Common myeloid progenitor, CD34-positive (primary cell): Measurements from ENCODE around the gene CNTRL.
A peak's percentile ranks its signal among the peaks of the same experiment; 100 is the strongest.

ENCODE experiments used
- CTCF ChIA-PET: fragments of 350-600 bp; sonication (Branson Sonifier 250); formaldehyde crosslinking; loops from one replicate; lab custom pipeline; 2021; ENCODE audit warnings: antibody characterized with exemption; lab: Charles Lee
- POLR2A ChIA-PET: fragments of 350-600 bp; sonication (Branson Sonifier 250); formaldehyde crosslinking; loops from one replicate; lab custom pipeline; 2021; ENCODE audit warnings: antibody characterized with exemption; lab: Charles Lee
- DNase-seq, 3 donors: peaks; one replicate each; pipeline versions ENCODE4 v3.0.0 to v3.0.0-alpha.2; 2013
- H3K27ac ChIP-seq, 2 experiments: 1 replicate in 1 of 2; 2 replicates in 1 of 2; pipeline ENCODE4 v1.7.0; 2013; ENCODE audit warnings: inconsistent platforms in 2 of 2, low read length in 2 of 2, mild to moderate bottlenecking in 2 of 2, low read depth in 1 of 2, moderate library complexity in 1 of 2; ENCODE audit not compliant: severe bottlenecking in 2 of 2, insufficient read depth in 1 of 2, poor library complexity in 1 of 2
- H3K27me3 ChIP-seq, 5 experiments: replicated peaks in 2 of 5; 1 replicate in 3 of 5; 2 replicates in 2 of 5; pipeline versions ENCODE4 v1.6.1 to v1.7.0; 2013; ENCODE audit warnings: low read length in 4 of 5, mild to moderate bottlenecking in 2 of 5, moderate library complexity in 2 of 5, inconsistent platforms in 1 of 5; ENCODE audit not compliant: insufficient read depth in 5 of 5, control insufficient read depth in 4 of 5
- H3K36me3 ChIP-seq, 4 experiments: 1 replicate in 2 of 4; 2 replicates in 2 of 4; pipeline versions ENCODE4 v1.6.1 to v1.7.0; 2013; ENCODE audit warnings: low read length in 3 of 4, control low read depth in 1 of 4, mild to moderate bottlenecking in 1 of 4; ENCODE audit not compliant: control insufficient read depth in 4 of 4, insufficient read depth in 4 of 4
- H3K4me1 ChIP-seq, 4 experiments: 1 replicate in 3 of 4; 2 replicates in 1 of 4; pipeline versions ENCODE4 v1.6.1 to v1.7.1; 2013; ENCODE audit warnings: low read length in 3 of 4, mild to moderate bottlenecking in 3 of 4, control low read depth in 1 of 4, inconsistent platforms in 1 of 4, moderate library complexity in 1 of 4; ENCODE audit not compliant: control insufficient read depth in 4 of 4, insufficient read depth in 4 of 4; ENCODE audit errors: control extremely low read depth in 1 of 4
- H3K4me3 ChIP-seq, 7 experiments: 1 replicate in 4 of 7; 2 replicates in 3 of 7; pipeline versions ENCODE4 v1.5.1 to v1.7.0; 2013; ENCODE audit warnings: mild to moderate bottlenecking in 7 of 7, low read length in 6 of 7, moderate library complexity in 6 of 7, inconsistent platforms in 2 of 7, low read depth in 2 of 7, control low read depth in 1 of 7; ENCODE audit not compliant: insufficient read depth in 4 of 7, control insufficient read depth in 1 of 7; ENCODE audit errors: extremely low read depth in 1 of 7
- H3K9me3 ChIP-seq, 5 experiments: 1 replicate in 4 of 5; 2 replicates in 1 of 5; pipeline versions ENCODE4 v1.6.1 to v1.7.1; 2013; ENCODE audit warnings: low read length in 4 of 5, mild to moderate bottlenecking in 2 of 5, inconsistent platforms in 1 of 5, low read depth in 1 of 5, moderate library complexity in 1 of 5; ENCODE audit not compliant: control insufficient read depth in 4 of 5, insufficient read depth in 2 of 5; ENCODE audit errors: control extremely low read depth in 1 of 5
- WGBS: methylation state at CpG from one replicate; pipeline ENCODE4 v1.1.5; 2013; ENCODE audit not compliant: insufficient coverage; 5-methylcytosine and 5-hydroxymethylcytosine counted together

CNTRL gene

GRCh38 chr9:121200356-121200755, 125.6 kb downstream of the CNTRL start:
- Histone ChIP-seq H3K4me3 (peak overlapping the region; percentile 80 to 98 (median 89)), H3K27ac (peak overlapping the region; percentile 82 to 91), H3K4me1 (peaks cover 26 to 58% (median 47%) of the 10 kb centered on the region in 4 experiments), H3K36me3 (no peaks in the 10 kb centered on the region), H3K27me3 (no peaks in the 10 kb centered on the region), H3K9me3 (no peaks in the 10 kb centered on the region)
- ChIA-PET POLR2A (no interaction called here), CTCF (interaction anchor here (0.6 to 2.7 kb wide), 7 partner anchors 11 to 548 kb away, joined by 3 to 22 read pairs (median 4); no protein-coding TSS in a partner anchor)
- DNase-seq = no peak
- 0% methylated on average over 1 of the region's 4 CpGs for WGBS

GRCh38 chr9:121201045-121201737, 126.4 kb downstream of the CNTRL start:
- Histone ChIP-seq H3K27ac (peak overlapping the region; percentile 82 to 91), H3K4me1 (peaks cover 26 to 49% (median 44%) of the 10 kb centered on the region in 4 experiments), H3K4me3 (peak overlapping the region; percentile 80 to 98 (median 89)), H3K27me3 (no peaks in the 10 kb centered on the region), H3K9me3 (no peaks in the 10 kb centered on the region), H3K36me3 (no peaks in the 10 kb centered on the region)
- WGBS = 0% methylated on average over 60 of the region's 81 CpGs
- ChIA-PET POLR2A (interaction anchor here (0.6 to 0.9 kb wide), 3 partner anchors 44 to 269 kb away, joined by 3 read pairs; no protein-coding TSS in a partner anchor), CTCF (interaction anchor here (0.9 to 2.7 kb wide), 8 partner anchors 10 to 81 kb away, joined by 3 to 15 read pairs (median 4); no protein-coding TSS in a partner anchor)
- peak in 2 of 3 donors; percentile 35 to 52 for DNase-seq

- no peaks in the 10 kb centered on the region for H3K36me3 ChIP-seq
- peak; percentile 98 to 99 (median 99) for DNase-seq
- no peaks in the 10 kb centered on the region for H3K9me3 ChIP-seq
- H3K4me3 ChIP-seq = peak within 1 kb of the TSS; percentile 80 to 98 (median 89)
- ChIA-PET POLR2A (interaction anchor here (0.6 kb wide), 2 partner anchors 166 to 270 kb away, joined by 3 read pairs; no protein-coding TSS in a partner anchor), CTCF (interaction anchor here (0.9 to 1.9 kb wide), 7 partner anchors 10 to 81 kb away, joined by 3 to 6 read pairs (median 4); no protein-coding TSS in a partner anchor)
- 4% methylated on average over 37 of the region's 55 CpGs for WGBS
- no peaks in the 10 kb centered on the region for H3K27me3 ChIP-seq
- H3K27ac ChIP-seq = peak within 1 kb of the TSS; percentile 82 to 91
- peaks cover 23 to 42% (median 39%) of the 10 kb centered on the region in 4 experiments for H3K4me1 ChIP-seq
Measured at GRCh38 chr9:121201738-121202533, 127.2 kb downstream of the CNTRL start, which contains the start of gene RAB14. RAB14 (minus strand) TSS chr9:121201869; CDS start chr9:121193412, 8,457 bp downstream.

- WGBS = 88% methylated on average over 1 of the region's 2 CpGs
- Histone ChIP-seq H3K36me3 (no peaks in the 10 kb centered on the region), H3K27me3 (no peaks in the 10 kb centered on the region), H3K9me3 (no peaks in the 10 kb centered on the region), H3K4me3 (no peak overlapping the region), H3K27ac (no peak overlapping the region), H3K4me1 (peaks cover 14 to 35% (median 23%) of the 10 kb centered on the region in 4 experiments)
- no peak for DNase-seq
- POLR2A ChIA-PET = no interaction called here
- CTCF ChIA-PET = interaction anchor here (0.9 to 1.9 kb wide), 3 partner anchors 10 to 112 kb away, joined by 4 to 5 read pairs (median 5); no protein-coding TSS in a partner anchor
Measured at GRCh38 chr9:121204121-121204520, 129.4 kb downstream of the CNTRL start.

- CTCF ChIA-PET = interaction anchor here (0.6 to 10.3 kb wide), 6 partner anchors 8 to 136 kb away, joined by 3 to 82 read pairs (median 4); partner anchors contain the start of gene GSN
- POLR2A ChIA-PET = interaction anchor here (0.6 kb wide), 1 partner anchor 11 kb away, joined by 3 read pairs; no protein-coding TSS in a partner anchor
- no peak for DNase-seq
- Histone ChIP-seq H3K27me3 (no peaks in the 10 kb centered on the region), H3K27ac (no peak overlapping the region), H3K9me3 (no peaks in the 10 kb centered on the region), H3K4me3 (no peak overlapping the region), H3K4me1 (peaks cover 12 to 30% (median 19%) of the 10 kb centered on the region in 4 experiments), H3K36me3 (no peaks in the 10 kb centered on the region)
Measured at GRCh38 chr9:121204611-121205010, 129.9 kb downstream of the CNTRL start.

- Histone ChIP-seq H3K9me3 (no peaks in the 10 kb centered on the region), H3K27me3 (no peaks in the 10 kb centered on the region), H3K4me1 (peaks cover 4 to 19% (median 8%) of the 10 kb centered on the region in 4 experiments), H3K36me3 (no peaks in the 10 kb centered on the region), H3K27ac (no peak overlapping the region), H3K4me3 (no peak overlapping the region)
- DNase-seq = no peak
- ChIA-PET POLR2A (no interaction called here), CTCF (interaction anchor here (1.2 to 10.3 kb wide), 4 partner anchors 63 to 178 kb away, joined by 3 to 82 read pairs (median 10); partner anchors contain the start of gene GSN)
- 95% methylated on average over 4 of the region's 8 CpGs for WGBS
Measured at GRCh38 chr9:121206516-121207370, 132.0 kb downstream of the CNTRL start.
